Mammary epithelial cell (primary cell): ENCODE data around the gene ARX.

ENCODE experiments used
- CTCF ChIP-seq, 2 donors: IDR thresholded peaks in 1 of 2; conservative IDR thresholded peaks in 1 of 2; 2 replicates each; pipeline ENCODE4 v1.5.1; 2011 to 2012; ENCODE audit warnings: inconsistent platforms in 2 of 2, low read length in 2 of 2, mild to moderate bottlenecking in 2 of 2, control low read depth in 1 of 2, low read depth in 1 of 2; ENCODE audit not compliant: insufficient read depth in 1 of 2; ENCODE audit errors: extremely low read depth in 1 of 2
- EZH2 ChIP-seq: IDR thresholded peaks from 2 replicates; pipeline ENCODE4 v1.6.1; 2012; ENCODE audit warnings: low read length, inconsistent platforms, borderline replicate concordance

DNA sequence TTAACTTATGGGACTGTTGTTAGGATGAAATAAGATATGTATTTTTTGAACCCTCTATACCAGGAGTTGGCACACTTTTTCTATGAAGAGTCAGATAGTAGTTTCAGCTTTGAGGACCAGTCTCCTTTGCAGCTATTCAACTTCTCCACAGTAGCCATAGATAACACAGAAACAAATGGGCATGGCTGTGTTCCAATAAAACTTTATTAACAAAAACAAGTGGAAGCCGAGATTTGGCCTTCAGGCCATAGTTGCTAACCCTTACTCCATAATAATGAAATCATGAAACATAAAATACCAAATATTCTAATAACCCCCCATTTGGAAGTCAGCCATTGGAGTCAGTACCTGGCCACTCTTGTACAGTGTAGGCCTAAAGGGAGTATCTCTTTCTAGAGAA is 30.6 kb downstream of the ARX start:
- TF ChIP-seq CTCF (conservative IDR thresholded peaks at IDR 0.05 in 1 of 2, IDR thresholded peaks at IDR 0.05 in 1 of 2; ENCODE audit: extremely low read depth in 1 of 2, insufficient read depth in 1 of 2, low read depth in 1 of 2, low read length in 2 of 2) (no peak), EZH2 (no peak)
